T-helper 1 cell treated with Interleukin-12 subunit alpha and Interleukin-12 subunit beta and Interleukin-4 antibody, amounts not matched to agents 30 μg/mL and 1 μg/mL, for 36 hours (primary cell): Measurements from ENCODE around the gene DTWD1.
"Not testable (repeated sequence)": the region's sequence is repeated elsewhere in the genome, so short reads cannot be mapped to it uniquely, and the experiment has no call there.

Experiments
- H3K27ac Mint-ChIP-seq: one replicate; pipeline ENCODE4 v1.8.0; 2021; ENCODE audit warnings: mild to moderate bottlenecking, mixed read lengths
- H3K27me3 Mint-ChIP-seq: one replicate; pipeline ENCODE4 v1.8.0; 2021; ENCODE audit warnings: low read depth, mixed read lengths
- H3K36me3 Mint-ChIP-seq: one replicate; pipeline ENCODE4 v1.8.0; 2021; ENCODE audit warnings: low read depth, mixed read lengths
- H3K4me1 Mint-ChIP-seq: one replicate; pipeline ENCODE4 v1.8.0; 2021; ENCODE audit warnings: low read depth, mixed read lengths
- H3K4me3 Mint-ChIP-seq: one replicate; pipeline ENCODE4 v1.8.0; 2021; ENCODE audit warnings: mild to moderate bottlenecking, moderate library complexity, mixed read lengths
- H3K9me3 Mint-ChIP-seq: one replicate; pipeline ENCODE4 v1.8.0; 2021; ENCODE audit warnings: mixed read lengths

Gene DTWD1

DNA sequence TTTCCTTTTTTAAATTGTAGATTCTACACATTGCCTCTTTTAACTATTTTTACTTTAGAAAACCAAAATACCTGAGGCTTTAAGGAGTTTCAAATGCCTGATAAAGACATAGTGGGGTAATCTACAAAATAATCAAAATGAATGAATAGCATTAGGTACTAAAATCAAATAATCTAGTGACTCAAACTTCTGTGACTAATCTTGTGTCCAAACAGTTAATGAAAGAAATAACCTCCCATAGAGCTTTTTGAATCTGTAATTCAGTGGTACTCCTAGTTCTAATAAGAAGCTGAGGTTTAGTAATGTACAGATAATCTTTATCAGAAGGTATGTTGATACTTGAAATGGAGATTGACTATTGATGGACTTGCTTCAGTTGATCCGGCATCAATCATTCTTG is 53.0 kb downstream of the DTWD1 start:
- H3K9me3 Mint-ChIP-seq, result no peaks in the 10 kb centered on the region
- H3K27me3 Mint-ChIP-seq, result peaks cover 26% of the 10 kb centered on the region
- no peaks in the 10 kb centered on the region for H3K36me3 Mint-ChIP-seq
- no peak overlapping the region for H3K4me3 Mint-ChIP-seq
- no peak overlapping the region for H3K27ac Mint-ChIP-seq
- no peaks in the 10 kb centered on the region for H3K4me1 Mint-ChIP-seq

DNA sequence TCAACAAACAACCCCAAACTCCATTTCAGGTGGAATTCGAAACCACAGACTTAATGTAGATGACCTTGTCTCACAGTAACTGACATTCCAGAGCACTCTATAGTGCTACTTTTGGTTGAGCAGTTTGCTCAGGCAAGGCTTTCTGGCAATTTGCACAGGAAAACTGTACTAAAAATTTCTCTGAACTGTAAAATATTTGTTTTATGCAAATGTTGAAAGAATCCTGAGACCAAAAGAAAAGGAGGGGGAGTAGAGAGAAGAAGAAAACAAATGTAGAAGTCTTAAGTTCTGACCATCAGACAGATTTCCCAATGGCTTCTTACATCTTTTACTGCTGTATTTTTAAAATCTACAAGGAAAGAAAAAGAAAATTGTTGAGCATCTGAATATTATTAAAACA is 53.5 kb downstream of the DTWD1 start:
- H3K4me1 Mint-ChIP-seq, result no peaks in the 10 kb centered on the region
- no peaks in the 10 kb centered on the region for H3K36me3 Mint-ChIP-seq
- H3K9me3 Mint-ChIP-seq, result no peaks in the 10 kb centered on the region
- peaks cover 30% of the 10 kb centered on the region for H3K27me3 Mint-ChIP-seq
- H3K4me3 Mint-ChIP-seq, result no peak overlapping the region
- no peak overlapping the region for H3K27ac Mint-ChIP-seq

DNA sequence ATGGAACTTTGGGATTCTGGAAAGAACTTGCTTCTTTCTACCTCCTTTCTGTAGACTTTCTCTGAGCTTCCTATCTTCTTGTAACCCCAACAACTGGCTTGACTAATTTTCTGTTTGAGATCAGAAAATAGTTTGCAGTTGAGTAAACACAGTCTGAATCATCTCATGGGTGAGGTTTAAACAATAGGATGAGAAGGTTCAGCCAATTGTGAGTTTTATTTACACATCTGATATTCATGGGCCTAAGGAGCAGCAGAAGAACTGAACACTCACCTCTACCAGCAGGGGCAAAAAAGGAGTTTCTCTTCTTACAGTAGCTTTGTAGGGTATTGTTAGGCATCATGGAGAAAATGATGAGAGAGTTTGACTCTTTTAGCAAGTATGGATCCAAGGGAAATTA is 54.2 kb downstream of the DTWD1 start:
- Mint-ChIP-seq H3K27me3 (peaks cover 30% of the 10 kb centered on the region), H3K4me3 (no peak overlapping the region), H3K4me1 (no peaks in the 10 kb centered on the region), H3K27ac (no peak overlapping the region), H3K36me3 (no peaks in the 10 kb centered on the region), H3K9me3 (no peaks in the 10 kb centered on the region)

DNA sequence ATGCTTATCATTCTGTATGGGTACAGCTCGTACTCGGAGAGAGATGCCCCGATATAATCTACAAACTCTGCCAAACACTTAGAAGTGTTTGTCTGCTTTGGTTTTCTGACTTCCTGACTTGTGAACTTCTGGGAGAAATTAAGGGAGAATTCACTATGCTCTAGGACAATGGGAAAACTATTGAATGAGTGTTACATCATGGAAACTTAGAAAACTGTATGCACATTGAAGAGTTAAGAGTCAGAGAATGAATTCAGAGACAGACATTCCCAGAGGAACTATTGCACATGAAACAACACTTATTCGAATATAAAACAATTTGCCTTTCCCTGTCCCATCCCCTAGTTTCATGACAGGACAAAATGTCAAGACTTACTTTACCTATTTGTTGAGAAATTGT is 57.8 kb downstream of the DTWD1 start:
- H3K36me3 Mint-ChIP-seq, result no peaks in the 10 kb centered on the region
- peaks cover 22% of the 10 kb centered on the region for H3K27me3 Mint-ChIP-seq
- no peaks in the 10 kb centered on the region for H3K4me1 Mint-ChIP-seq
- H3K27ac Mint-ChIP-seq, result no peak overlapping the region
- no peak overlapping the region for H3K4me3 Mint-ChIP-seq
- no peaks in the 10 kb centered on the region for H3K9me3 Mint-ChIP-seq

DNA sequence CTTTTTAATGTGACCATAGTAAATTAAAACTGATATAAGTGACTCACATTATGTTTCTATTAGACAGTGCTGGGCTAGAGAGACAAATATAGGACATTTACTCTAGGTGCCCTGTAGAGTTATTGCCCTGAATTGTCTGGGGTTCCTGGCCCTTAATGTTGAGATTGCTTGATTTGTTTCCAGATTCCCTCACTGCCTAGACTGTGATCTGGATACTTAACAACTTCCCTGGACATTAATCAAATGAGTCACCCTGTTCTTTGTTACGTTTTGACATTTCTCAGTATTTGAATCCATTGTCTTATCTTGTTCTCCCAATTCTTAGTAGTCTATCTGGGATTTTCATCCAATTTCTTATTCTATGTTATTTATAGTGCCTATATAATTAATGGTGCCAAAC is 65.8 kb downstream of the DTWD1 start:
- no peaks in the 10 kb centered on the region for H3K36me3 Mint-ChIP-seq
- no peak overlapping the region for H3K27ac Mint-ChIP-seq
- H3K4me3 Mint-ChIP-seq, result no peak overlapping the region
- H3K9me3 Mint-ChIP-seq, result no peaks in the 10 kb centered on the region
- no peaks in the 10 kb centered on the region for H3K27me3 Mint-ChIP-seq
- no peaks in the 10 kb centered on the region for H3K4me1 Mint-ChIP-seq

DNA sequence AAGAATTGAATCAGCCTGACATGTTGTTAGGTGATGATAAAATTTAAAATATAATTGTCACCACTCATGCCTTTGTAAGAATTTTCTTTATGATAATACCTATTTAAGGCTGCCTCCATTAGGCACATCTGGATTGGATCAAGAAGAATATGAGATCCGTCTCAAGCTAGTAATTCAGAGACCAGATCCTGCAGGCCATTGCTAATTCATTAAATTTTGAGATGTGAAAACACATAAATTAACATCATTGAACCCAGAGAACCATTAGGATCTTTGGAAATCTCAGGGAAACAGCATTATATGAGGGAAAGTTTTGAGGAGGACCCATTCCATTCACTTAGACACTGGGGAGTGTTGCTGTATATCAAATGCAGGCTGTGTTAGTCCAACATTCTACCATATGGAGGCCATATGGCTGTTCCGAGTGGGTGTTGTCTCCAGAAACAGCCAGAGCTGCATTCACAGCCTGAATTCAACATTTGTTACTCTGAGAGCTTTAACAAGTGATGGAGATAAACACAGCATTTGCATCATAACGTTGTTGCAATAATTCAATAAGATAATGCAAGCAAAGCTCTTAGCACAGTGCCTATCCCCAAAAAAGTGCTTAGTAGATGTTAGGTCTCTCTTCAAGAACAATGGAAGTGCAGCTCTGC is 67.4 kb downstream of the DTWD1 start:
- no peaks in the 10 kb centered on the region for H3K36me3 Mint-ChIP-seq
- no peak overlapping the region for H3K4me3 Mint-ChIP-seq
- no peaks in the 10 kb centered on the region for H3K9me3 Mint-ChIP-seq
- H3K27me3 Mint-ChIP-seq, result peaks cover 4% of the 10 kb centered on the region
- no peaks in the 10 kb centered on the region for H3K4me1 Mint-ChIP-seq
- no peak overlapping the region for H3K27ac Mint-ChIP-seq

DNA sequence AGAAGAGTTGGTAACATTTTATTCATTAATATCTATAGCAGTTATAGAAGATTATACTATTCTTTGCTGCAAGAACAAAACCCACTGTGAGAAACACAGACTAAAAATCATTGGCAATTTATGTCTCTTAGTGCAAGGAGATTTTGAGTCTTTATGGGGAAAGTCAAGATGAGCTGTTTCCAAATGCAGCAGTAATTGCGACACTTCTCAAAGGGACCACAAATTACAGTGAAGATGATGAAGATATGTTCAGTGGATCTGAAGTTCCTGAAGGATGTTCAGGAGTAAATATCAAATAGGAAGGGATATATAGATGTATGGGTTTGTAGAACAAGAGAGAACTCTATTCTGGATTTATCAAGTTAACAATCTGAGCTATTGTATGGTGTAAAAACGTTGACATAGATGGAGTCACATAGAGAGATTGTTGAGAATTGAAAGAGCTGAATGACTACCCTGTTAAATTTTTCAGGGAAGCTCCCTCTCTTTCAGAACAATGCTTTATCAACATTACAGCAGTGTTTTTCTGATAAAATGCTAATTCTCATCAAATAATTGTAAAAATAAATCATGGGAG is 71.8 kb downstream of the DTWD1 start:
- Mint-ChIP-seq H3K27ac (no peak overlapping the region), H3K9me3 (no peaks in the 10 kb centered on the region), H3K27me3 (peaks cover 11% of the 10 kb centered on the region), H3K4me3 (no peak overlapping the region), H3K36me3 (no peaks in the 10 kb centered on the region), H3K4me1 (no peaks in the 10 kb centered on the region)

DNA sequence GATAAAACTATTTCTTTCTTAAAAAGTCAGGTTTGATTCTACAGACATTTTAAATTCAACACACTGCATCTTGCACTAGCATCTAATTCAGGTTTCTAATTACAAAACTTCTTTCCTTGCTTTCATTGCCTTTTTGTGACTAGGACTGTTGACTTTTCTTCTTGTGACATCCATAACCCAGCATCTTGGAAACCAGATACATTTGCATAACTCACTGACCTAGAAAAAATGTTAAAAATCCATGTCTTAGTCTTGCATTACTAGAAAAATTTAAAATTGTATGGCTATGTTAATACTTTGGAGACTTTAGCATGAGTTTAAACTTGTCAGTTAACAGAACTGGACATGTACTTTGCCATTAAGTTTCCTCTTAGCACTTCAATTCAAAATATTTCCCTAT is 72.7 kb downstream of the DTWD1 start:
- Mint-ChIP-seq H3K36me3 (no peaks in the 10 kb centered on the region), H3K4me3 (no peak overlapping the region), H3K27ac (no peak overlapping the region), H3K27me3 (peaks cover 11% of the 10 kb centered on the region), H3K9me3 (no peaks in the 10 kb centered on the region), H3K4me1 (no peaks in the 10 kb centered on the region)

DNA sequence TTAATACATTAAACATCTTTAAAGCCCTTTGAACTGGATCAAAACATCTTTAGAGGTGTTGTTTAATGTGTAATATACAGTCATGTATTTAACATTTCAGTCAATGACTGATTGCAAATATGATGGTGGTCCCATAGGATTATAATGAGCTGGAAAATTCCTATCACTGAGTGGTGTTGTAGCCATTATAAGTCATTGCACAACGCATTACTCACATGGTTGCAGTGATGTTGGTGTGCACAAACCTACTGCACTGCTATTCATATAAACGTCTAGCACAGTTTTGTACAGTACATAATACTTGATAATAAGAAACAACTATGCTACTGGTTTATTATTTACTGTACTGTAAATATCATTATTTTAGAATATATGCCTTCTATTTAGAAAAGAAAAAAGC is 75.6 kb downstream of the DTWD1 start:
- Mint-ChIP-seq H3K27me3 (peaks cover 11% of the 10 kb centered on the region), H3K36me3 (no peaks in the 10 kb centered on the region), H3K4me3 (no peak overlapping the region), H3K4me1 (no peaks in the 10 kb centered on the region), H3K27ac (no peak overlapping the region), H3K9me3 (no peaks in the 10 kb centered on the region)

DNA sequence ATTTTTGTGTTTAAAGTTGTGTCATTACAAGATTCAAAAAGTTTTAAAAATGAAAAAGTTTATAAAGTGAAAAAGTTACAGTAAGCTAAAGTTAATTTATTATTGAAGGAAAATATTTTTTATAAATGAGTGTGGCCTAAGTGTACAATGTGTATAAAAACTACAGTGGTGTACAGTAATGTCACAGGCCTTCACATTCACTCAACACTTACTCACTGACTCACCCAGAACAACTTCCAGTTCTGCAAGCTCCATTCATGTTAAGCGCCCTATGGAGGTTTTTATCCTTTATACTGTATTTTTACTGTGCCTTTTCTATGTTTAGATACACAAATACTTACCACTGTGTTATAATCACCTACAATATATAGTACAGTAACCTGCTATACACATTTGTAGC is 76.3 kb downstream of the DTWD1 start:
- no peak overlapping the region for H3K4me3 Mint-ChIP-seq
- H3K4me1 Mint-ChIP-seq, result no peaks in the 10 kb centered on the region
- no peaks in the 10 kb centered on the region for H3K9me3 Mint-ChIP-seq
- H3K36me3 Mint-ChIP-seq, result no peaks in the 10 kb centered on the region
- H3K27ac Mint-ChIP-seq, result no peak overlapping the region
- H3K27me3 Mint-ChIP-seq, result peaks cover 11% of the 10 kb centered on the region

DNA sequence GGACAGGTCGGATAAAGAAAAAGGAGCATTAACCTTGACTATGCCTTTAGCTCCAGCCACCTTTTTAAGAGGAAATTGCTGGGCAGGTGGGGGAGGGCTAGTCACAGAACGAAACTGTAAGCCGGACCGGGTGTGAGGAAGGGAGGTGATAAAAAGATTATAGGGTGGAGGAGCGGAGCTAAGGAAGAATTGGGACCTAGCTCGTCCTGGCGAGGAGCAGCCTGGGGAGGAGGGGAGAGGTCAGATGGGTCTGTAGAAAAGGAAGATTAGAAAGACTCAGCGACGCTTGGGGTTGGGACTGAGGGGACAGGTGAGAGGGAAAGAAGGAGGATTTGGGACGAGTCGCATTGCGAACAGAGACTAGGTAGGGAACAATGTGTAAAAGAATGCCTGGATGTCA is 82.1 kb downstream of the DTWD1 start:
- not testable (repeated sequence) for H3K4me1 Mint-ChIP-seq, H3K27ac Mint-ChIP-seq, H3K9me3 Mint-ChIP-seq, H3K4me3 Mint-ChIP-seq, H3K27me3 Mint-ChIP-seq, H3K36me3 Mint-ChIP-seq
